NT2/D1 (cell line): ENCODE results near the gene CYP24A1.

ENCODE experiments used
- YY1 ChIP-seq: IDR thresholded peaks from 2 replicates; pipeline ENCODE4 v1.6.1; 2011; ENCODE audit not compliant: insufficient read length, insufficient read depth
- ZNF274 ChIP-seq: IDR thresholded peaks from 2 replicates; pipeline ENCODE4 v1.6.1; 2011; ENCODE audit warnings: mild to moderate bottlenecking, low read depth, low read length

- TF ChIP-seq YY1 (no peak), ZNF274 (no peak)
Measured at GRCh38 chr20:54138427-54138826, 35.4 kb downstream of the CYP24A1 start.
